Prostate gland (tissue), 2 donors: ENCODE measurements around the gene GPRIN3.

Experiments
- POLR2A ChIP-seq: fragments of 450-650 bp; IDR thresholded peaks from one replicate; pipeline ENCODE4 v1.6.1; 2016; ENCODE audit warnings: antibody characterized with exemption, mild to moderate bottlenecking
- TF ChIP-seq, protein P1 (sequence below), 4 experiments: fragments of 200-600 bp in 2 of 4; fragments of 450-650 bp in 2 of 4; sonication (generic) in 2 of 4; IDR thresholded peaks; 1 replicate in 3 of 4; 2 replicates in 1 of 4; pipeline ENCODE4 v1.5.1; 2016 to 2019; ENCODE audit warnings: antibody characterized with exemption in 4 of 4, mild to moderate bottlenecking in 2 of 4, moderate library complexity in 2 of 4

DNA sequence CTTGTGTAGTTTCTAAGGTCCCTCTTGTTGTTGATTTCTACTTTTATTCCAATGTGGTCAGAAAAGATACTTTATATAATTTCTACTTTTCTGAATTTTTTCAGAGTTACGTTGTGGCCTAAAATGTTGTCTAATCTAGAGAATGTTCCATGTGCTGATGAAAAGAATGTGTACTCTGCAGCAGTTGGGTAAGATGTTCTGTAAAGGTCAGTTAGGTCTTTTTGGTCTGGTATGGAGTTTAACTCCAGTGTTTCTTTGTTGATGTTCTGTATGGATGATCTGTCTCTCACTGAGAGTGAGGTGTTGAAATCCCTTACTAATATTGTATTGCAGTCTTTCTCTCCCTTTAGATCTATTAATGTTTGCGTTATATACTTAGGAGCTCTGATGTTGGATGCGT lies 37.0 kb upstream of the GPRIN3 start:
- TF ChIP-seq, protein P1, sequence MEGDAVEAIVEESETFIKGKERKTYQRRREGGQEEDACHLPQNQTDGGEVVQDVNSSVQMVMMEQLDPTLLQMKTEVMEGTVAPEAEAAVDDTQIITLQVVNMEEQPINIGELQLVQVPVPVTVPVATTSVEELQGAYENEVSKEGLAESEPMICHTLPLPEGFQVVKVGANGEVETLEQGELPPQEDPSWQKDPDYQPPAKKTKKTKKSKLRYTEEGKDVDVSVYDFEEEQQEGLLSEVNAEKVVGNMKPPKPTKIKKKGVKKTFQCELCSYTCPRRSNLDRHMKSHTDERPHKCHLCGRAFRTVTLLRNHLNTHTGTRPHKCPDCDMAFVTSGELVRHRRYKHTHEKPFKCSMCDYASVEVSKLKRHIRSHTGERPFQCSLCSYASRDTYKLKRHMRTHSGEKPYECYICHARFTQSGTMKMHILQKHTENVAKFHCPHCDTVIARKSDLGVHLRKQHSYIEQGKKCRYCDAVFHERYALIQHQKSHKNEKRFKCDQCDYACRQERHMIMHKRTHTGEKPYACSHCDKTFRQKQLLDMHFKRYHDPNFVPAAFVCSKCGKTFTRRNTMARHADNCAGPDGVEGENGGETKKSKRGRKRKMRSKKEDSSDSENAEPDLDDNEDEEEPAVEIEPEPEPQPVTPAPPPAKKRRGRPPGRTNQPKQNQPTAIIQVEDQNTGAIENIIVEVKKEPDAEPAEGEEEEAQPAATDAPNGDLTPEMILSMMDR (IDR thresholded peaks at IDR 0.05): no peak
- no peak for TF ChIP-seq POLR2A
